Nephron (organoid): Measurements from ENCODE around the gene ANO1.

Experiments
- H3K27ac Mint-ChIP-seq, 3 experiments: 2 replicates each; pipeline ENCODE4 v1.8.0; 2020; ENCODE audit warnings: mixed read lengths in 3 of 3, mild to moderate bottlenecking in 2 of 3, moderate library complexity in 1 of 3
- H3K27me3 Mint-ChIP-seq: 2 replicates; pipeline ENCODE4 v1.8.0; 2021; ENCODE audit warnings: low read depth, mild to moderate bottlenecking, moderate library complexity, mixed read lengths
- H3K36me3 Mint-ChIP-seq: 2 replicates; pipeline ENCODE4 v1.8.0; 2020; ENCODE audit warnings: low read depth, mixed read lengths
- H3K4me1 Mint-ChIP-seq: 2 replicates; pipeline ENCODE4 v1.8.0; 2020; ENCODE audit warnings: mixed read lengths
- H3K4me3 Mint-ChIP-seq, 3 experiments: 2 replicates each; pipeline ENCODE4 v1.8.0; 2020; ENCODE audit warnings: mild to moderate bottlenecking in 3 of 3, mixed read lengths in 3 of 3, moderate library complexity in 2 of 3
- H3K9me3 Mint-ChIP-seq: 2 replicates; pipeline ENCODE4 v1.8.0; 2020; ENCODE audit warnings: mixed read lengths
- TF ChIP-seq, protein P1 (sequence below), 3 experiments: fragments of 200-600 bp; sonication (generic); IDR thresholded peaks; one replicate each; pipeline ENCODE4 v1.5.0; 2021; ENCODE audit warnings: antibody characterized with exemption in 3 of 3; ENCODE audit not compliant: unreplicated experiment in 3 of 3

ANO1 gene

DNA sequence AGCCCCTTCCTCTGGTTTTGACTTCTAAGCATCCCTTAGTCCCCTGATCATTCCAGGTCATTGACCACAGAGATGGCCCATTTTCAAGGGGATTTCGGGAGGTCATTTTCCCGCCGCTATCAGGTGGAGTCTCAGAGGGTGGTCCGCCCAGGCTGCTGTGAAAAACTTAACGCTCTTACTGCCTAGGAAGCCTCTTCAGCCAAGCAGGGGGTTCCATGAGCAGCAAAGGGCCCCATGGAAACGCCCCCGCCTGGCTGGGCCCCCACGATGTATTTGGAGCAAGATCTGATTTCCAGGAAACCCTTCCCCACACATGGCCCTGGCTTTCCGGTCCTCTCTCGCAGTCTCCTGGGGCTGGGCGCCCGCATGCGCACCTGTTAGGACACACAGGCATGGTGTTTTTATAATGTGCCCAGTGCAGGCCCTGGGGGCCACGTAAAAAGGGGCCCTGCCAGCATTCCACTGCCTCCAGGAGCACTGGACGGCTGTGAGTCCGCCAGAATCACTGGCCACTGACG lies 32.5 kb downstream of the ANO1 start:
- TF ChIP-seq, protein P1, sequence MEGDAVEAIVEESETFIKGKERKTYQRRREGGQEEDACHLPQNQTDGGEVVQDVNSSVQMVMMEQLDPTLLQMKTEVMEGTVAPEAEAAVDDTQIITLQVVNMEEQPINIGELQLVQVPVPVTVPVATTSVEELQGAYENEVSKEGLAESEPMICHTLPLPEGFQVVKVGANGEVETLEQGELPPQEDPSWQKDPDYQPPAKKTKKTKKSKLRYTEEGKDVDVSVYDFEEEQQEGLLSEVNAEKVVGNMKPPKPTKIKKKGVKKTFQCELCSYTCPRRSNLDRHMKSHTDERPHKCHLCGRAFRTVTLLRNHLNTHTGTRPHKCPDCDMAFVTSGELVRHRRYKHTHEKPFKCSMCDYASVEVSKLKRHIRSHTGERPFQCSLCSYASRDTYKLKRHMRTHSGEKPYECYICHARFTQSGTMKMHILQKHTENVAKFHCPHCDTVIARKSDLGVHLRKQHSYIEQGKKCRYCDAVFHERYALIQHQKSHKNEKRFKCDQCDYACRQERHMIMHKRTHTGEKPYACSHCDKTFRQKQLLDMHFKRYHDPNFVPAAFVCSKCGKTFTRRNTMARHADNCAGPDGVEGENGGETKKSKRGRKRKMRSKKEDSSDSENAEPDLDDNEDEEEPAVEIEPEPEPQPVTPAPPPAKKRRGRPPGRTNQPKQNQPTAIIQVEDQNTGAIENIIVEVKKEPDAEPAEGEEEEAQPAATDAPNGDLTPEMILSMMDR (IDR thresholded peaks at IDR 0.05; ENCODE audit: unreplicated experiment in 3 of 3): no peak
- H3K36me3 Mint-ChIP-seq: no peaks in the 10 kb centered on the region
- H3K4me3 Mint-ChIP-seq: no peak overlapping the region
- H3K27me3 Mint-ChIP-seq: peaks cover 31% of the 10 kb centered on the region
- H3K27ac Mint-ChIP-seq: peak overlapping the region; percentile 53 to 69 (median 59)
- H3K9me3 Mint-ChIP-seq: no peaks in the 10 kb centered on the region
- H3K4me1 Mint-ChIP-seq: peaks cover 61% of the 10 kb centered on the region

DNA sequence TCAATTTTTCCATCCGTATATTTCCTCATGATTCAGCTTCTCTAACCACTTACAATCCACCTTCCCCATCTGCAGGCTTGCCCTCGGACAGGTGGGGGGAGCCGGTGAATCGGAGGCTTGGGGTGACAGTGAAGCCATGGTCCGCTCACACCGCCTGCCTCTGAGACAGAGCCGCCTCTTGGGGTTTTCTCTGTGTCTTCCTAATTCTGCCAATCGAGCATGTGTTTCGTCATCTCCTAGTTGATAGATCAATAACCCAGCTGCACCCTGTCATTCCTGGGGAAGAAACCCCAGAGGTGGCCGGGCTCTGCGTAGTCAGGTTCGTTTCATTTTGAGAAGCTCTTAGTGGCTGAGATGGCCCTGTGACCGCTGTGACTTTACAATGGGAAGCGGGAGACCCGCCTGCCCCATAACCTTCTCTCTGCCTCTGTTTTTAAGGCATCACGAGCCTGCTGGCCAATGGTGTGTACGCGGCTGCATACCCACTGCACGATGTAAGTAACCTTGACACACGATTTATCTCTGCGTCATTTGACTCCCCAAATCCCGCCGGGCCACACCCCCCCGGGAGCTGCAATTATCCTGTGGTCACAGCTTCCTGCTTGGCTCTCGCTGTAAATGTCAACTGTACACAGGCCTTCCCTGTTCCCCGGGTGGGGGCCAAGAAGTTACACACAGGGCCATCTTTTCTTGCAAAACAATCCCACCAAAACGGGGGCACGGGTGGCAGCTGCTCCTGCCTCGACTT lies 33.3 kb downstream of the ANO1 start:
- peak overlapping the region; percentile 53 to 69 (median 55) for H3K27ac Mint-ChIP-seq
- peak overlapping the region in 2 of 3 experiments; percentile 5 to 56 for H3K4me3 Mint-ChIP-seq
- TF ChIP-seq, protein P1 (IDR thresholded peaks at IDR 0.05; ENCODE audit: unreplicated experiment in 3 of 3): no peak
- H3K27me3 Mint-ChIP-seq: peaks cover 26% of the 10 kb centered on the region
- no peaks in the 10 kb centered on the region for H3K9me3 Mint-ChIP-seq
- peaks cover 3% of the 10 kb centered on the region for H3K36me3 Mint-ChIP-seq
- peaks cover 53% of the 10 kb centered on the region for H3K4me1 Mint-ChIP-seq

DNA sequence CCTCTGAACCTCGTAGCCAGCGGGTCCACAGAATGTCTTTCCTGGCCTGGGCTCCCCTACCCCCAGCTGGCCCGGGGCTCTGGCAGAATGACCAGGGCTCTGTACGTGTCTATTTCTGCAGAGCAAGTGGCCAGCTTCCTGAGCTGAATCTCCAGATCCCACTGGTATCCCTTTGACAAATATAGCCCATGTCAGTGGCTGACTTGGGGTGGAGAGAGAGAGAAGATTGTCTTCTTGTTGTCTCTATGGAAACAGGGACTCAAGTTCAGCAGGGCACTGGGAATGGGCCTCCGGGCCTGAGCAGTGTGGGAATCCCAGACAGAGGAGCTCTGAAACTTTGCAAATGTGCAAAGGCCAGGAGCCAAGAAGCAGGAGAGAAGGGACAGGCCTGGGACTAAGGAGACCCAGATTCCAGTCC lies 33.9 kb downstream of the ANO1 start:
- H3K4me3 Mint-ChIP-seq: no peak overlapping the region
- H3K9me3 Mint-ChIP-seq: no peaks in the 10 kb centered on the region
- H3K4me1 Mint-ChIP-seq: peaks cover 47% of the 10 kb centered on the region
- TF ChIP-seq, protein P1 (IDR thresholded peaks at IDR 0.05; ENCODE audit: unreplicated experiment in 3 of 3): no peak
- peaks cover 3% of the 10 kb centered on the region for H3K36me3 Mint-ChIP-seq
- peaks cover 22% of the 10 kb centered on the region for H3K27me3 Mint-ChIP-seq
- H3K27ac Mint-ChIP-seq: peak overlapping the region; percentile 53 to 69 (median 55)

DNA sequence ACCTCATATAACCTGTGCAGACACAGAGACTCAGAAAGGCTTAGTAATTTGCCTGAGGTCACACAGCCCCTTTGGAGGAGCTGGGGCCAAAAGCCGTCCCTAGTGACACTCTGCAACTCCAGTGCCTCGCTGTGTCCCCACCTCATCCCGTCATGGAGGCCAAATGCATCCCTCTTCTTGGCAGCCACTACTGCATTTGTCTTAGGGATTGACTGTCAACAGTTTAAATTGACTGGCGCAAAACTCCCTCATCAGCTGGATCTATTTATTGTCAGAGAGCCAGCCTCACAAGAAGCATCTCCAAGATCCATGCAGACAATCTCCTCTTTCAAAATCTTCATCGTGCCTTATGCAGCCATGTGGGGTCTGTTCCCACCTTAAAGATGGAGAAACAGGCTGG lies 35.7 kb downstream of the ANO1 start:
- peak overlapping the region in 1 of 3 experiments; percentile 20 for H3K27ac Mint-ChIP-seq
- peaks cover 16% of the 10 kb centered on the region for H3K27me3 Mint-ChIP-seq
- H3K4me1 Mint-ChIP-seq: peaks cover 35% of the 10 kb centered on the region
- H3K9me3 Mint-ChIP-seq: no peaks in the 10 kb centered on the region
- no peak overlapping the region for H3K4me3 Mint-ChIP-seq
- TF ChIP-seq, protein P1 (IDR thresholded peaks at IDR 0.05; ENCODE audit: unreplicated experiment in 3 of 3): no peak
- H3K36me3 Mint-ChIP-seq: peaks cover 3% of the 10 kb centered on the region

DNA sequence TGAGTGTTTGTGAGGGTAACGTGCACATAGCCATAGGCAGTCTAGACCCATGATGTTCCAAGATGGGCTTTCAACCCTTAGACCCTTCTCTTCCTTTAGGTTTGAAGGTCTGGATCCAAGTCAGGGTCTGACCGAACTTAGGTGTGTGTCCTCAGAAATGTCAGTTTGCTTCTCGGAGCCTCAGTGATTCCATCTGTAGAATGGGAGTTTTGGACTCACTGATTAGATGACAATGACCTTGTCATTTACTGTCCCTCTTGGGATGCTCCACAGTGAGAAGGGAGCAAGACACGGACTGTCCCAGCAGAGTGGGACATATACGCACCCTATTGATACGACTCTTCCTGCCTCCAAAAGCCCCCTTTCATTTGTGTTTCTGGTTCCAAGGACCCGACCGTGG lies 37.7 kb downstream of the ANO1 start:
- Mint-ChIP-seq H3K4me3 (no peak overlapping the region), H3K4me1 (peaks cover 23% of the 10 kb centered on the region), H3K36me3 (peaks cover 3% of the 10 kb centered on the region), H3K27me3 (peaks cover 15% of the 10 kb centered on the region), H3K27ac (no peak overlapping the region), H3K9me3 (no peaks in the 10 kb centered on the region)
- TF ChIP-seq, protein P1 (IDR thresholded peaks at IDR 0.05; ENCODE audit: unreplicated experiment in 3 of 3): no peak
